IMR-90 (cell line): ENCODE measurements around the gene CASP9.

ENCODE experiments used
- BHLHE40 ChIP-seq: fragments of 150-350 bp; IDR thresholded peaks from 2 replicates; pipeline ENCODE4 v1.6.1; 2016; ENCODE audit warnings: mild to moderate bottlenecking, low read depth, low read length
- CTCF ChIP-seq: conservative IDR thresholded peaks from 2 replicates; pipeline ENCODE4 v1.5.1; 2012; ENCODE audit warnings: mild to moderate bottlenecking, low read depth, low read length, improper control_type of control experiment
- ELK1 ChIP-seq: fragments of 150-350 bp; IDR thresholded peaks from 2 replicates; pipeline ENCODE4 v1.6.1; 2016; ENCODE audit warnings: low read depth, mild to moderate bottlenecking, low read length, moderate library complexity, borderline replicate concordance
- FOS ChIP-seq: fragments of 150-350 bp; IDR thresholded peaks from 2 replicates; pipeline ENCODE4 v1.6.1; 2016; ENCODE audit warnings: low read depth, low read length
- MAFK ChIP-seq: IDR thresholded peaks from 2 replicates; pipeline ENCODE4 v1.6.1; 2012; ENCODE audit warnings: low read depth, low read length, improper control_type of control experiment
- MXI1 ChIP-seq: IDR thresholded peaks from 2 replicates; pipeline ENCODE4 v1.6.1; 2012; ENCODE audit warnings: low read depth, mild to moderate bottlenecking, low read length, moderate library complexity, borderline replicate concordance
- POLR2A ChIP-seq: IDR thresholded peaks from 2 replicates; pipeline ENCODE4 v1.6.1; 2012; ENCODE audit warnings: mild to moderate bottlenecking, low read depth, low read length
- RAD21 ChIP-seq: IDR thresholded peaks from 2 replicates; pipeline ENCODE4 v1.6.1; 2012; ENCODE audit warnings: low read length, improper control_type of control experiment
- USF2 ChIP-seq: fragments of 150-350 bp; IDR thresholded peaks from 2 replicates; pipeline ENCODE4 v1.6.1; 2017; ENCODE audit warnings: mild to moderate bottlenecking, antibody characterized with exemption, low read length, low read depth

GRCh38 chr1:15550573-15550972, 26.6 kb upstream of the CASP9 start:
- TF ChIP-seq FOS (no peak), CTCF (no peak), RAD21 (no peak), POLR2A (no peak), BHLHE40 (no peak), MXI1 (no peak), ELK1 (no peak), USF2 (no peak), MAFK (no peak)
